H1 (cell line): ENCODE results near the gene CFLAR. TPM values are rescaled to one million over a fixed set of nuclear protein-coding genes. Genes with fewer than 3 reads are reported as not detected.

Source experiments
- POLR2A ChIP-seq, 2 experiments: IDR thresholded peaks; 1 replicate in 1 of 2; 2 replicates in 1 of 2; pipeline ENCODE4 v1.6.1; 2011; ENCODE audit warnings: low read depth in 2 of 2, low read length in 2 of 2, mild to moderate bottlenecking in 2 of 2; ENCODE audit errors: control extremely low read depth in 1 of 2
- SP1 ChIP-seq: IDR thresholded peaks from 2 replicates; pipeline ENCODE4 v1.6.1; 2011; ENCODE audit warnings: low read depth, low read length
- polyA plus RNA-seq, 7 experiments: library from polyadenylated mRNA; depleted of rRNA in 3 of 7; stranded (reverse) in 5 of 7; unstranded in 2 of 7; fragments of >200 nt in 5 of 7; fragments of 200-250 nt in 2 of 7; gene quantifications; 1 replicate in 5 of 7; 2 replicates in 1 of 7; 4 replicates in 1 of 7; pipeline versions ENCODE4 v1.2.1 to v1.2.3, GENCODE V29; 2011 to 2013; ENCODE audit warnings: missing spikeins in 2 of 7, mixed read lengths in 2 of 7
- total RNA-seq: library from RNA; stranded (reverse); fragmentation: NEBNext Ultra II Directional; extraction: Animal tissue kit (Norgen Biotek cat#: 25700); gene quantifications from 2 replicates; pipeline ENCODE4 v1.2.1, GENCODE V29; 2021
- TF ChIP-seq, protein P1 (sequence below), 3 experiments: IDR thresholded peaks; 1 replicate in 2 of 3; 2 replicates in 1 of 3; pipeline versions ENCODE4 v1.5.1 to v1.6.1; 2011; ENCODE audit warnings: low read length in 3 of 3, mild to moderate bottlenecking in 3 of 3, inconsistent platforms in 2 of 3, low read depth in 1 of 3, moderate library complexity in 1 of 3; ENCODE audit not compliant: insufficient read depth in 1 of 3; ENCODE audit errors: control extremely low read depth in 1 of 3

The CFLAR gene
- total and polyA plus RNA-seq, 2 of the 8 experiments (the other 6 are each of a cell fraction or from before 2014, with no cell fraction given): 1.1 to 3.9 TPM

DNA sequence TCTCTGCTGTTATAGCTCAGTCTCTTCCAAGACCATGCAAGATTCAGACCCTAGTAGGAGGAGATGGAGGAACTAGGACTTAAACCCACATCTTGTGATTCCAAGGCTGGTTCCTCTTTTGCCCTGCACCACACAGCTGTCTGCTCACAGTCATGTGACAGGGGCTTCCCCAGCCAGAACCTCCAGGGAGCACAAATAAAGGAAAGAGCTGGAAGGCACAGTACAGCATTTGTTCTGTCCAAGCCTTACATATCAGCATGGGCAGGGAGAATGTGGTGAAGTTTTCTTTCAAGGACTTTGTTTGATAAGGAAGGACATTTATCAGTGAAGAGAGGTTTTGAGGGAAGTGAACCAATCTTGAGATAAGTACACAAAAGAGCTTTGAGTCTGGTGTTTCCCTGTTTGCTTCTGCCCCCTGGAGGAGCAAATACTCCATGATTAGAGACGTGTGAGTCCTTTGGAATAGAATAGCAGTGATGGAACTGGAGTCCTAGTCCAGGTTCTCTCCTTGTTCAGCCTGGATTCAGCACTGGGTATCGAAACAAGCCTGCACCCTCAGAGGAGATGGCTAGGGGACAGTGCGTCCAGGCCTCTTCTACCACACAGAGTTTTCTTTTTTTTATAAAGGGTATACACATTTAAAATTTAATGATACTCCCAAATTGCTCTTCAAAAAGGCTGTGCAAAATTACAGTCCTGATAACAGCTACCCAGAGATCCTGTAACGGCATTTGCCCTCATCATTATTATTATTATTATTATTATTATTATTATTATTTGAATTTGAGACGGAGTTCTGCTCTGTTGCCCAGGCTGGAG, 42.4 kb downstream of the CFLAR start (continued):
- TF ChIP-seq, protein P1, sequence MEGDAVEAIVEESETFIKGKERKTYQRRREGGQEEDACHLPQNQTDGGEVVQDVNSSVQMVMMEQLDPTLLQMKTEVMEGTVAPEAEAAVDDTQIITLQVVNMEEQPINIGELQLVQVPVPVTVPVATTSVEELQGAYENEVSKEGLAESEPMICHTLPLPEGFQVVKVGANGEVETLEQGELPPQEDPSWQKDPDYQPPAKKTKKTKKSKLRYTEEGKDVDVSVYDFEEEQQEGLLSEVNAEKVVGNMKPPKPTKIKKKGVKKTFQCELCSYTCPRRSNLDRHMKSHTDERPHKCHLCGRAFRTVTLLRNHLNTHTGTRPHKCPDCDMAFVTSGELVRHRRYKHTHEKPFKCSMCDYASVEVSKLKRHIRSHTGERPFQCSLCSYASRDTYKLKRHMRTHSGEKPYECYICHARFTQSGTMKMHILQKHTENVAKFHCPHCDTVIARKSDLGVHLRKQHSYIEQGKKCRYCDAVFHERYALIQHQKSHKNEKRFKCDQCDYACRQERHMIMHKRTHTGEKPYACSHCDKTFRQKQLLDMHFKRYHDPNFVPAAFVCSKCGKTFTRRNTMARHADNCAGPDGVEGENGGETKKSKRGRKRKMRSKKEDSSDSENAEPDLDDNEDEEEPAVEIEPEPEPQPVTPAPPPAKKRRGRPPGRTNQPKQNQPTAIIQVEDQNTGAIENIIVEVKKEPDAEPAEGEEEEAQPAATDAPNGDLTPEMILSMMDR (IDR thresholded peaks at IDR 0.05; ENCODE audit: control extremely low read depth in 1 of 3, insufficient read depth in 1 of 3, low read depth in 1 of 3, low read length in 3 of 3): peak in 2 of 3 experiments; percentile 64 to 76; a peak in 3 of 4 replicates
- TF ChIP-seq POLR2A (IDR thresholded peaks at IDR 0.05; ENCODE audit: control extremely low read depth in 1 of 2, low read depth in 2 of 2, low read length in 2 of 2) (0 out of 3 replicates have a peak, but pooled peaks of 1 of the 2 experiments have one; percentile 26), SP1 (no peak)
